Thoracic aorta (tissue), 2 donors: Measurements from ENCODE around the gene CAMKMT. TPM values are rescaled to one million over a fixed set of nuclear protein-coding genes. Genes with fewer than 3 reads are reported as not detected.

ENCODE experiments used
- ATAC-seq: fragments of 150-250 bp; one replicate; pipeline ENCODE4 v1.8.0; 2017; ENCODE audit warnings: low read depth; ENCODE audit not compliant: insufficient number of reproducible peaks, low FRiP score
- DNase-seq: peaks from one replicate; pipeline ENCODE4 v3.0.0-alpha.2; 2020; ENCODE audit warnings: low spot score
- H3K27ac ChIP-seq, 2 donors: fragments of 200-600 bp; sonication (generic); 1 replicate in 1 of 2; 2 replicates in 1 of 2; pipeline ENCODE4 v1.5.1; 2016; ENCODE audit warnings: mild to moderate bottlenecking in 2 of 2, moderate library complexity in 2 of 2
- H3K27me3 ChIP-seq: fragments of 200-600 bp; sonication (generic); replicated peaks from 2 replicates; pipeline ENCODE4 v1.6.0; 2016; ENCODE audit warnings: mild to moderate bottlenecking; ENCODE audit not compliant: insufficient read depth
- H3K36me3 ChIP-seq: fragments of 200-600 bp; sonication (generic); one replicate; pipeline ENCODE4 v1.5.1; 2016
- H3K4me1 ChIP-seq, 2 donors: fragments of 200-600 bp; sonication (generic); 1 replicate in 1 of 2; 2 replicates in 1 of 2; pipeline versions ENCODE4 v1.5.1 to v1.6.0; 2016; ENCODE audit warnings: low read depth in 2 of 2, mild to moderate bottlenecking in 1 of 2; ENCODE audit not compliant: control insufficient read depth in 1 of 2
- H3K4me3 ChIP-seq: fragments of 200-600 bp; sonication (generic); 2 replicates; pipeline ENCODE4 v1.5.1; 2016; ENCODE audit warnings: mild to moderate bottlenecking
- H3K9me3 ChIP-seq: fragments of 200-600 bp; sonication (generic); 2 replicates; pipeline ENCODE4 v1.5.1; 2016
- total RNA-seq, 2 donors: library from RNA; depleted of rRNA; stranded (reverse); fragments of >200 nt; gene quantifications; one replicate each; pipeline versions ENCODE4 v1.1.0 to v1.2.3, GENCODE V29; 2016
- TF ChIP-seq, protein P1 (sequence below): fragments of 200-600 bp; sonication (generic); IDR thresholded peaks from one replicate; pipeline ENCODE4 v1.5.1; 2019; ENCODE audit warnings: antibody characterized with exemption

The CAMKMT gene
- total RNA-seq, 2 donors from 2014 or later, result 4.7 to 11.6 TPM

- Histone ChIP-seq H3K27me3 (no peaks in the 10 kb centered on the region), H3K4me3 (no peak overlapping the region), H3K36me3 (no peaks in the 10 kb centered on the region), H3K27ac (no peak overlapping the region), H3K4me1 (peaks cover 18 to 23% of the 10 kb centered on the region in 2 donors), H3K9me3 (no peaks in the 10 kb centered on the region)
- DNase-seq (no peak), ATAC-seq (no peak)
- TF ChIP-seq, protein P1, sequence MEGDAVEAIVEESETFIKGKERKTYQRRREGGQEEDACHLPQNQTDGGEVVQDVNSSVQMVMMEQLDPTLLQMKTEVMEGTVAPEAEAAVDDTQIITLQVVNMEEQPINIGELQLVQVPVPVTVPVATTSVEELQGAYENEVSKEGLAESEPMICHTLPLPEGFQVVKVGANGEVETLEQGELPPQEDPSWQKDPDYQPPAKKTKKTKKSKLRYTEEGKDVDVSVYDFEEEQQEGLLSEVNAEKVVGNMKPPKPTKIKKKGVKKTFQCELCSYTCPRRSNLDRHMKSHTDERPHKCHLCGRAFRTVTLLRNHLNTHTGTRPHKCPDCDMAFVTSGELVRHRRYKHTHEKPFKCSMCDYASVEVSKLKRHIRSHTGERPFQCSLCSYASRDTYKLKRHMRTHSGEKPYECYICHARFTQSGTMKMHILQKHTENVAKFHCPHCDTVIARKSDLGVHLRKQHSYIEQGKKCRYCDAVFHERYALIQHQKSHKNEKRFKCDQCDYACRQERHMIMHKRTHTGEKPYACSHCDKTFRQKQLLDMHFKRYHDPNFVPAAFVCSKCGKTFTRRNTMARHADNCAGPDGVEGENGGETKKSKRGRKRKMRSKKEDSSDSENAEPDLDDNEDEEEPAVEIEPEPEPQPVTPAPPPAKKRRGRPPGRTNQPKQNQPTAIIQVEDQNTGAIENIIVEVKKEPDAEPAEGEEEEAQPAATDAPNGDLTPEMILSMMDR, result no peak
Observed at GRCh38 chr2:44545005-44545404, 183.3 kb downstream of the CAMKMT start.

DNA sequence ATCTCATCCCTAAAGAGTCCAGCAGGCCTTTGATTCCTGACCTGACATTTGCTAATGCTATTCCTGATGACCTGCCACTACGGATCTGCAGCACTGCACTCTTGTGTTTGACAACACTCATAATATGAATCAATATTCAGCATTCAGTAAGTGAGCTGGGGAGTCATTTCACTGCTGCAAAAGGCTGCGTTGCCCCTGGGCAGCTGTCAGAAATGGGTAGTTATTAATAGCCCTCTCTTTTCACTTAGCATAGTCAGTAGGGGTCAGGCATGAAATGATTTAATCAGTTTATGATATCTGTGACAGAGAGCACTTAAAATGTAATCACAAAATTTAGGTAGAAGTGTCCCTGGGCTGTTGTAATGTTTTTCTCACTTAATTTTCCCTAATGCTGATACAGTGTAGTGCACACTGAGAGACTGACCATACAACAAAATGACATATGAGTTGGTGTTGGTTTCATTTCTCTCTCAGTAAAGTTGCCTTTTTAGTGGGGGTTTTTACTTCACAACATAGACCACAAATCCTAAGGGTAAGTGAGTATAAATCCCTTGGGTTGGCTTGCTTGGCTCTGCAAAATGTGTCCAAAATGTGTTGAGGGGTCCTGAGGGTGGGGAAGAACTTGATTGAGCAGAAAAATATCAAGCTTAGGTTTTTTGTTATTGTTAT, 184.8 kb downstream of the CAMKMT start:
- no peak overlapping the region for H3K4me3 ChIP-seq
- ATAC-seq, result no peak

DNA sequence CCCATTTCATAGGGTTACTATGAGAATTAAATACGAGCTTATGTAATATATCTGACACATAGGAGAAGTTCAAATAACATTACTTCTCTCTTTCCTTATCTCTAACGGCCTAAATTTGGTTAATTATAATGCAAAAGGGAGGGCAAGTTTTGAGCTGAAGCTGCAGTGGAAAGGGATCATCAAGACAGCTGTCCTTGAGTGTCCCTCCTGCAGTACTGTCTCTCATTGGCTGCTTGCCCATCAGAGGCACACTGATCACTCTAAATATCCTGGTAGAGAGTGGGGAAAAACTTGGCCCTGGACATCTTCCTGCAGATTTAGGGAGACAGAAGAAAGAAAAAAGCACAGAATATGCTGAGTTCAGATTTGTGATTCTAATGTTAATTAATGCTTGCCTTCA, 186.0 kb downstream of the CAMKMT start:
- TF ChIP-seq, protein P1, result no peak

More for the DNA sequence above, 184.8 kb downstream of the CAMKMT start:
- no peak for DNase-seq
- H3K27ac ChIP-seq, result no peak overlapping the region
- H3K4me1 ChIP-seq, result peaks cover 18 to 25% of the 10 kb centered on the region in 2 donors
- no peaks in the 10 kb centered on the region for H3K27me3 ChIP-seq
- no peaks in the 10 kb centered on the region for H3K9me3 ChIP-seq
- TF ChIP-seq, protein P1, result no peak
- no peaks in the 10 kb centered on the region for H3K36me3 ChIP-seq

GRCh38 chr2:44548221-44549098, 186.7 kb downstream of the CAMKMT start:
- Histone ChIP-seq H3K27ac (peak overlapping the region in 1 of 2 donors; percentile 29), H3K9me3 (no peaks in the 10 kb centered on the region), H3K36me3 (no peaks in the 10 kb centered on the region), H3K4me3 (no peak overlapping the region), H3K27me3 (no peaks in the 10 kb centered on the region), H3K4me1 (peaks cover 20 to 29% of the 10 kb centered on the region in 2 donors)
- TF ChIP-seq, protein P1, result no peak
- no peak for ATAC-seq
- no peak for DNase-seq

More for the DNA sequence above, 186.0 kb downstream of the CAMKMT start:
- H3K4me3 ChIP-seq, result no peak overlapping the region
- DNase-seq (no peak), ATAC-seq (no peak)
- H3K27me3 ChIP-seq, result no peaks in the 10 kb centered on the region
- no peaks in the 10 kb centered on the region for H3K36me3 ChIP-seq
- no peaks in the 10 kb centered on the region for H3K9me3 ChIP-seq
- H3K4me1 ChIP-seq, result peaks cover 18 to 25% of the 10 kb centered on the region in 2 donors
- no peak overlapping the region for H3K27ac ChIP-seq

DNA sequence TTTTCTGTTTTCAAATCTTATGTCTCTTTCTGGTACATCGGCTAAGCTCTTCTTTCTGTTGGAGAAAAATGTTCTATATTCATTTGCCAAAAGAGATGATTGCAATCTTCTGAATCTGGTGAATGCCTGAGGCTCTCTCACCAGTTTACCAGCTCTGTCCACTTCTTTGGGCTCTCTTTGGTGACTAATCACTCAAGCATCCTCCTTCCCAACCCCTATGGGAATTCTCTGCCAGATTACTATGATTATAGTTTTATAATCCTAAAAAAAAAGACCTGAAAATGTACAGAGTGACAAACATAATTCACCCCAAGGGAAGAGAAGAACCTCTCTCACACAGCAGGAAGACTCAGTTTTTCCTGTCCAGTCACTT, 187.3 kb downstream of the CAMKMT start:
- Histone ChIP-seq H3K36me3 (no peaks in the 10 kb centered on the region), H3K27ac (peak overlapping the region in 1 of 2 donors; percentile 29), H3K9me3 (no peaks in the 10 kb centered on the region), H3K4me3 (no peak overlapping the region), H3K27me3 (no peaks in the 10 kb centered on the region), H3K4me1 (peaks cover 23 to 30% of the 10 kb centered on the region in 2 donors)
- DNase-seq, result no peak
- no peak for ATAC-seq
- TF ChIP-seq, protein P1, result no peak
